ENCODE measurements around the gene CEP19.

GRCh38 chr3:196694941-196695848, 16.9 kb downstream of the CEP19 start:
- TF ChIP-seq POLR2AphosphoS5 (IDR thresholded peaks at IDR 0.05; ENCODE audit: borderline replicate concordance, low read depth, low read length) (no peak), EZH2 (IDR thresholded peaks at IDR 0.05) (no peak)
